Upper lobe of left lung (tissue), 6 donors: ENCODE results near the gene MOCS1. TPM values are rescaled to one million over a fixed set of nuclear protein-coding genes. Genes with fewer than 3 reads are reported as not detected.

Source experiments
- ATAC-seq, 2 donors: fragments of 200-7000 bp; cut with Tn5 transposase; one replicate each; pipeline ENCODE4 v1.9.1; 2022; ENCODE audit warnings: mild to moderate bottlenecking in 2 of 2, moderate library complexity in 2 of 2; ENCODE audit not compliant: low FRiP score in 2 of 2
- DNase-seq, 2 donors: peaks; one replicate each; pipeline ENCODE4 v3.0.0-alpha.2; 2019 to 2020
- H3K27ac ChIP-seq, 4 donors: fragments of 200-600 bp; sonication (generic); one replicate each; pipeline ENCODE4 v1.5.1; 2016 to 2019
- H3K27me3 ChIP-seq, 4 donors: fragments of 200-600 bp; sonication (generic); one replicate each; pipeline ENCODE4 v1.5.1; 2017 to 2019
- H3K36me3 ChIP-seq, 4 donors: fragments of 200-600 bp; sonication (generic); one replicate each; pipeline ENCODE4 v1.5.1; 2016 to 2019
- H3K4me1 ChIP-seq, 4 donors: fragments of 200-600 bp; sonication (generic); one replicate each; pipeline ENCODE4 v1.5.1; 2018 to 2019
- H3K4me3 ChIP-seq, 4 donors: fragments of 200-600 bp; sonication (generic); one replicate each; pipeline ENCODE4 v1.5.1; 2017 to 2019; ENCODE audit warnings: mild to moderate bottlenecking in 2 of 4, moderate library complexity in 1 of 4
- H3K9me3 ChIP-seq, 4 donors: fragments of 200-600 bp; sonication (generic); one replicate each; pipeline ENCODE4 v1.5.1; 2018 to 2019
- EP300 ChIP-seq, 4 donors: sonication (generic); formaldehyde crosslinking; IDR thresholded peaks; one replicate each; pipeline ENCODE4 v1.5.1; 2017; ENCODE audit warnings: antibody characterized with exemption in 4 of 4, control low read depth in 2 of 4
- POLR2A ChIP-seq, 4 donors: fragments of 450-650 bp; IDR thresholded peaks; one replicate each; pipeline ENCODE4 v1.5.1; 2016 to 2017; ENCODE audit warnings: antibody characterized with exemption in 4 of 4, mild to moderate bottlenecking in 2 of 4
- POLR2AphosphoS5 ChIP-seq, 2 donors: sonication (generic); formaldehyde crosslinking; IDR thresholded peaks; one replicate each; pipeline ENCODE4 v1.5.1; 2017; ENCODE audit warnings: antibody characterized with exemption in 2 of 2
- WGBS, 2 donors: methylation state at CpG; one replicate each; pipeline ENCODE4 v1.1.5; 2017 to 2018; 5-methylcytosine and 5-hydroxymethylcytosine counted together
- total RNA-seq, 6 donors: library from RNA; depleted of rRNA in 4 of 6; stranded (reverse); fragments of >200 nt in 4 of 6; gene quantifications; one replicate each; pipeline versions ENCODE4 v1.1.0 to v1.2.1, GENCODE V29; 2016 to 2021
- TF ChIP-seq, protein P1 (sequence below), 6 experiments: fragments of 450-650 bp in 4 of 6; fragments of 200-600 bp in 2 of 6; sonication (generic) in 2 of 6; IDR thresholded peaks; one replicate each; pipeline ENCODE4 v1.5.1; 2016 to 2019; ENCODE audit warnings: antibody characterized with exemption in 6 of 6
- donor health status: DM: no; HTN: no; CAD: no; lungs with moderate emphysema.
- donor health status: DM: no; HTN: yes; CAD: no; lungs with severe emphysema.

Gene MOCS1
- total RNA-seq, 6 donors from 2014 or later = 15.0 to 49.2 (median 26.3) TPM

DNA sequence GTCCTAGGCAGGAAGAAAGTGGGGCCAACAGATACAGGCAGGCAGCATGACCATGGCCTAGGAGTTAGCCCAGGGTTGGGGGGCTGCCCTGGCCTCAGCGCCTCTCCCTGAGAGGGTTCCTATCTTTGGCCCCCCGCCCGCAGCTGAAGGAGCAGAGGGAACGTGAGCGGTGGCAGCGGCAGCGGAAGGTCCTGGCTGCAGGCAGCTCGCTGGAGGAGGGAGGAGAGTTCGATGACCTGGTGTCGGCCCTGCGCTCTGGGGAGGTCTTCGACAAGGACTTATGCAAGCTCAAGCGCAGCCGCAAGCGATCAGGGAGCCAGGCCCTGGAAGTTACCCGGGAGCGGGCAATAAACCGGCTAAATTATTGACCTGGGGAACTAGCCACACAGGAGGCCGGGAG, 32.6 kb downstream of the MOCS1 start:
- ATAC-seq = no peak
- Histone ChIP-seq H3K27me3 (no peaks in the 10 kb centered on the region), H3K4me3 (no peak overlapping the region), H3K27ac (no peak overlapping the region), H3K9me3 (no peaks in the 10 kb centered on the region), H3K4me1 (no peaks in the 10 kb centered on the region), H3K36me3 (peaks cover 9 to 40% (median 15%) of the 10 kb centered on the region in 4 donors)
- WGBS, 2 donors = 89 to 90% methylated on average over 19 of the region's 19 CpGs
- DNase-seq = peak in 1 of 2 donors; percentile 64
- no peak for TF ChIP-seq POLR2A (IDR thresholded peaks at IDR 0.05)
- no peak for TF ChIP-seq EP300 (IDR thresholded peaks at IDR 0.05)
- TF ChIP-seq, protein P1, sequence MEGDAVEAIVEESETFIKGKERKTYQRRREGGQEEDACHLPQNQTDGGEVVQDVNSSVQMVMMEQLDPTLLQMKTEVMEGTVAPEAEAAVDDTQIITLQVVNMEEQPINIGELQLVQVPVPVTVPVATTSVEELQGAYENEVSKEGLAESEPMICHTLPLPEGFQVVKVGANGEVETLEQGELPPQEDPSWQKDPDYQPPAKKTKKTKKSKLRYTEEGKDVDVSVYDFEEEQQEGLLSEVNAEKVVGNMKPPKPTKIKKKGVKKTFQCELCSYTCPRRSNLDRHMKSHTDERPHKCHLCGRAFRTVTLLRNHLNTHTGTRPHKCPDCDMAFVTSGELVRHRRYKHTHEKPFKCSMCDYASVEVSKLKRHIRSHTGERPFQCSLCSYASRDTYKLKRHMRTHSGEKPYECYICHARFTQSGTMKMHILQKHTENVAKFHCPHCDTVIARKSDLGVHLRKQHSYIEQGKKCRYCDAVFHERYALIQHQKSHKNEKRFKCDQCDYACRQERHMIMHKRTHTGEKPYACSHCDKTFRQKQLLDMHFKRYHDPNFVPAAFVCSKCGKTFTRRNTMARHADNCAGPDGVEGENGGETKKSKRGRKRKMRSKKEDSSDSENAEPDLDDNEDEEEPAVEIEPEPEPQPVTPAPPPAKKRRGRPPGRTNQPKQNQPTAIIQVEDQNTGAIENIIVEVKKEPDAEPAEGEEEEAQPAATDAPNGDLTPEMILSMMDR (IDR thresholded peaks at IDR 0.05) = no peak
- TF ChIP-seq POLR2AphosphoS5 (IDR thresholded peaks at IDR 0.05) = no peak

DNA sequence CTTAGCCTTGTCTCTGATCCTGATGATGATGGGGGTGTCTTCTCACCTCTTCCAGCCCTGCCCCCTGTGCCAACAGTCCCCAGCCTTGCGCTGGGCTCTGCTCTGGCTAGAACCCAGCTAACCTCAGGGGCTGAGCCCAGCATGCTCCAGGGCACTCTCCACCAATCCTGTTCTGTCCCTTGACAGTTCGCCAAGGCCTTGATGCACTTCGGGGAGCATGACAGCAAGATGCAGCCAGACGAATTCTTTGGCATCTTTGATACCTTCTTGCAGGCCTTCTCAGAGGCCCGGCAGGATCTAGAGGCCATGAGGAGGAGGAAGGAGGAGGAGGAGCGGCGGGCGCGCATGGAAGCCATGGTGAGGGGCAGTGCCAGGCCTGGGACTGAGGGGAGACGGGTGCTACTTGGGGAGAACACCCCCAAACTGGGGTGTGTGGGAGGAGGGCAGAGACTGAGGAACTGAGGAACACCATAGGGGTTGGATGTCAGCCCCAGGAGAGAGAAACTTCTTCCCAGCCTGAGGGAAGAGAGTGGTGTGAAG, 33.1 kb downstream of the MOCS1 start:
- Histone ChIP-seq H3K27ac (no peak overlapping the region), H3K9me3 (no peaks in the 10 kb centered on the region), H3K27me3 (no peaks in the 10 kb centered on the region), H3K4me1 (no peaks in the 10 kb centered on the region), H3K36me3 (peaks cover 9 to 37% (median 13%) of the 10 kb centered on the region in 4 donors), H3K4me3 (no peak overlapping the region)
- no peak for DNase-seq
- ATAC-seq = no peak
- TF ChIP-seq, protein P1 (IDR thresholded peaks at IDR 0.05) = no peak
- TF ChIP-seq POLR2A (IDR thresholded peaks at IDR 0.05) (no peak), POLR2AphosphoS5 (IDR thresholded peaks at IDR 0.05) (no peak), EP300 (IDR thresholded peaks at IDR 0.05) (no peak)
- 86 to 94% methylated on average over 9 of the region's 10 CpGs for WGBS, 2 donors

- no peaks in the 10 kb centered on the region for H3K4me1 ChIP-seq
- WGBS, 2 donors = 83 to 86% methylated on average over 10 of the region's 10 CpGs
- DNase-seq (no peak), ATAC-seq (no peak)
- no peak overlapping the region for H3K4me3 ChIP-seq
- no peaks in the 10 kb centered on the region for H3K27me3 ChIP-seq
- H3K36me3 ChIP-seq = peaks cover 4 to 27% (median 8%) of the 10 kb centered on the region in 4 donors
- no peaks in the 10 kb centered on the region for H3K9me3 ChIP-seq
- TF ChIP-seq, protein P1 (IDR thresholded peaks at IDR 0.05) = no peak
- TF ChIP-seq POLR2A (IDR thresholded peaks at IDR 0.05) (no peak), EP300 (IDR thresholded peaks at IDR 0.05) (no peak), POLR2AphosphoS5 (IDR thresholded peaks at IDR 0.05) (no peak)
- no peak overlapping the region for H3K27ac ChIP-seq
Observed at GRCh38 chr6:39899554-39900295, 34.5 kb downstream of the MOCS1 start.

DNA sequence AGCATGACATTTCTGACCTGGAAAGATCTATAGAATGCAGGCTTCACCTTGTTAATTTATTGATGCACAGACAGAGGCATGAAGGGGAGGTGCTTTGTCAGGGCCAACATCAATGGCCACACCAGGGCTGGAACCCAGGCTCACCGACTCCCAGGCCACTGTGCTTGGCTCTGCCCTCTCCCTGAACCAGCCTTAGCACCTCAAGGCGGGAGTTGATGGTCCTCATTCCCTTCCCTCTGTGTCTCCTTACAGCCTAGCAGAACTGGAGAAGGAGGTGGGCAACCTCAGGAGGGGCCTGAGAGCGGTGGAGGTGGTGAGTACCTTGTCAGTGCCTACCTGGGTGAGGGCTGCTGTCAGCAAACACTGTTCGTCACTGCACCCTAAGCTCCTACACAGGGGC, 35.6 kb downstream of the MOCS1 start:
- 80 to 94% methylated on average over 3 to 4 of the region's 4 CpGs for whole genome bisulfite sequencing, 2 donors
- H3K27me3 ChIP-seq = no peaks in the 10 kb centered on the region
- DNase-seq = no peak
- no peak overlapping the region for H3K27ac ChIP-seq
- H3K9me3 ChIP-seq = no peaks in the 10 kb centered on the region
- no peak for ATAC-seq
- TF ChIP-seq POLR2AphosphoS5 (IDR thresholded peaks at IDR 0.05) (no peak), EP300 (IDR thresholded peaks at IDR 0.05) (no peak), POLR2A (IDR thresholded peaks at IDR 0.05) (no peak)
- TF ChIP-seq, protein P1 (IDR thresholded peaks at IDR 0.05) = no peak
- H3K36me3 ChIP-seq = peaks cover 4 to 21% (median 8%) of the 10 kb centered on the region in 4 donors
- no peaks in the 10 kb centered on the region for H3K4me1 ChIP-seq
- no peak overlapping the region for H3K4me3 ChIP-seq
